Spleen (tissue), 7 donors: ENCODE results near the gene SUPT20HL2.

Experiments
- CTCF ChIP-seq, 11 experiments: fragments of 200-600 bp in 7 of 11; fragments of 450-650 bp in 4 of 11; sonication (generic) in 4 of 11; IDR thresholded peaks in 8 of 11; conservative IDR thresholded peaks in 3 of 11; 1 replicate in 7 of 11; 2 replicates in 4 of 11; pipeline versions ENCODE4 v1.4.0 to v1.8.0; 2016 to 2021; ENCODE audit warnings: antibody characterized with exemption in 11 of 11, inconsistent platforms in 4 of 11, mild to moderate bottlenecking in 1 of 11
- POLR2A ChIP-seq, 3 donors: fragments of 450-650 bp; IDR thresholded peaks; one replicate each; pipeline ENCODE4 v1.5.1; 2017; ENCODE audit warnings: antibody characterized with exemption in 3 of 3, mild to moderate bottlenecking in 1 of 3
- donor health status: DM: no; HTN: no; CAD: no; lungs with moderate emphysema.
- donor health status: DM: no; HTN: no; CAD: no.
- donor health status: DM: no; HTN: no; CAD: no.

GRCh38 chrX:24321741-24322395, 8.0 kb upstream of the SUPT20HL2 start:
- TF ChIP-seq CTCF (IDR thresholded peaks at IDR 0.05 in 8 of 11, conservative IDR thresholded peaks at IDR 0.05 in 3 of 11): no peak
- TF ChIP-seq POLR2A (IDR thresholded peaks at IDR 0.05): no peak
